GM21529 (cell line): ENCODE data around the gene RELN.

Source experiments
- ATAC-seq: cut with Tn5 transposase; IDR thresholded peaks from one replicate; pipeline ENCODE4 v1.9.1; 2021; ENCODE audit not compliant: unreplicated experiment

The RELN gene

DNA sequence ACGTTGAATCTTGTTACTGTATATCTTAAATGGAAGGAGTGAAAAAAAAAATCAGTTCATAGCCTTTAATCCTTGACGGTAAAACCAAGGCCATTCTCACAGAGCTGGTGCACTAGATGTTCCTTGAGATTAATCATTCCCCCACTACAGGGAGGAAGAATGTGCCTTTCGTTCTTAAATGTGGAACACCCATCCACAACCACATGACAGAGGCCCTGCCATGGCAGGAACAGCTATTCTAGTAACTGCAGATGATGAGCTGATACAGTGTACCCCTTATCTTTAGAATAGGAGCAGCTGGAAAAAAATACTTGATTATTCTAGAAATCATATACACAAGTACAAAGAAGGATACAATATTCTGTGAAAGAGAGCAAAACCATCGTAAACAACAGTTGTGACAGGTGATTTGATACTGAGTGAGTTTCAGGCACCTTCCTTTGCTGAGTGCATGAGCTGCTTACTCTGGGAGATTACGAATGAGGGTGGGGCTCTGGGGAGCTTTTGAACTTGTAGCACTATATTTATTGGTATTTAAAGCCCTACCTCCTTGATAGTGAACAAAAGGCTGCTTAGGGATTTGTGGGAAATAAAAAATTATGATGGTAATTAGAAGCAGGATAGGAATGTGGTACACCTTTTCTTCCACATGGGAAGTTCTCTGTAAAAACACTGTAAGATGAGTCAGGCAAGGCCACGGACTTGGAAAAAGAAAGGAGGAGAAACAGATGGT lies 299.1 kb downstream of the RELN start:
- ATAC-seq, result no peak

DNA sequence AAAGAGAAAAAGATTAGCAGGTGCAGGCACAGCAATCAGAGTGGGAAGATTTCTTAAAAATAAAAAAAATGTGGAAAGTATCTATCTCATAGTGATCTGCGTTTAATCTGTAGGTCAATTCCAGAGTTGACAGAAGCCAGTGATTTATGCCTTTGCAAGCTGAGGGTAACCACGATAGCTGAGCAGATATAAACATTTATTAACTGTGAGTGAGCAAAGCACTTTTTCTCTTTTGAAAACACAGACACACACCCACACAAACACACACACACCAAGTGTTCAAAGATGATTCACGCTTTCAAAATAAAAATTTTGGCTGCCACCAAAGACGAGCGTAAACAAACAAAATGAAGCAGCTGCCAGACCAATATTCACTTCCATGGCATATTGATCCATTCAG lies 300.2 kb downstream of the RELN start:
- ATAC-seq, result no peak

- ATAC-seq, result no peak
Measured at GRCh38 chr7:103687951-103688350, 301.5 kb downstream of the RELN start.

- no peak for ATAC-seq
Measured at GRCh38 chr7:103687272-103687671, 302.2 kb downstream of the RELN start.

- no peak for ATAC-seq
Measured at GRCh38 chr7:103686763-103687162, 302.7 kb downstream of the RELN start.

GRCh38 chr7:103686064-103686463 lies 303.4 kb downstream of the RELN start:
- ATAC-seq, result no peak

- no peak for ATAC-seq
Measured at GRCh38 chr7:103685646-103686045, 303.8 kb downstream of the RELN start.

DNA sequence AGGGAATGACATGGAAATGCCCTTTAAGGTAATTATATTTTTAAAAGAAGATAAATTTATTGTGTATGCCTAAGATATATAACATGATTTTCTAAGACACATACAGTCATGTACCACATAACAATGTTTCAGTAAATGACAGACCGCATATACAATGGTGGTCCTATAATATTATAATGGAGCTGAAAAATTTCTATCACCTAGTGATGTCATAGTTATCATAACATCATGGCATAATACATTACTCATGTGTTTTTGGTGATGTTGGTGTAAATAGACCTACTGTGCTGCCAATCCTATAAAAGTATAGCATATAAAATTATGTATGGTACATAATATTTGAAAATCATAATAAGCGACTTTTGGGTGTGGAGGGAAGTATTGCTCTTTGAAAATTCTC lies 306.1 kb downstream of the RELN start:
- no peak for ATAC-seq

- no peak for ATAC-seq
Measured at GRCh38 chr7:103680161-103681144, 309.0 kb downstream of the RELN start.

- ATAC-seq, result no peak
Measured at GRCh38 chr7:103679151-103680132, 310.0 kb downstream of the RELN start.

- no peak for ATAC-seq
Measured at GRCh38 chr7:103668279-103668941, 321.0 kb downstream of the RELN start.

DNA sequence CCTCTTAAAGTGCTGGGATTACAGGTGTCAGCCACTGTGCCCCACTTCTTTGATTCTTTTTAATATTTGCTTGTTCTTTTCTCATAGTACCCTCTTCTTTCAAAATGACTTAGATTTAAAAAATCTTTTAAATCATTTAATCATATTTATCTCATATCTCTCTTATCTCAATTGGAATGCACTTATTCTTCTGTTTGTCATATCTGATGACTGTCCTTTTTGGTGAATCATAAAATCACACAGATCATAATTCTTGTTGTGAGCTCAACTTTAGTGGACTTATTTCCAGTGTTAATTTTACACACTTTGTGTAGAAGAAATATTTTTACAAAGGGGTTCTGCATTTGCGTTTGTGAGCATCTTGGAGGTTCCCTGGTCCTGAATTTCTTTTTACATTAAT lies 323.1 kb downstream of the RELN start:
- no peak for ATAC-seq

DNA sequence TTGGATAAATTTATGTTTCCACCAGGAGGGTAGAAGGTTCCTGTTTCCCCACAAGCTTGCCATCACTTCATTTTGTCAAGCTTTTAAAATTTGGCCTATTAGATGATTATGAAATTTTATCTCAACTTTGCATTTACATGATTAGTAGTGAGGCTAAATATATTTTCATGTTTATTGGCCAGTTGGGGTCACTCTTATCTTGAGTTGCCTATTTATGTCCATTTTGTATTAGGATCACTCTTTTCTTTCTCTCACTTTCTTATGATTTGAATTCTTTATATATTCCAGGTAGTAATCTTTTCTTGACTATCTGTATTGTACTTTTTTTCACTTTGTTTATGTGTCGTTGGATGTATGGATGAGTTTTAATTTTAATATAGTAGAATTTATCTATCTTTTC lies 324.9 kb downstream of the RELN start:
- no peak for ATAC-seq

DNA sequence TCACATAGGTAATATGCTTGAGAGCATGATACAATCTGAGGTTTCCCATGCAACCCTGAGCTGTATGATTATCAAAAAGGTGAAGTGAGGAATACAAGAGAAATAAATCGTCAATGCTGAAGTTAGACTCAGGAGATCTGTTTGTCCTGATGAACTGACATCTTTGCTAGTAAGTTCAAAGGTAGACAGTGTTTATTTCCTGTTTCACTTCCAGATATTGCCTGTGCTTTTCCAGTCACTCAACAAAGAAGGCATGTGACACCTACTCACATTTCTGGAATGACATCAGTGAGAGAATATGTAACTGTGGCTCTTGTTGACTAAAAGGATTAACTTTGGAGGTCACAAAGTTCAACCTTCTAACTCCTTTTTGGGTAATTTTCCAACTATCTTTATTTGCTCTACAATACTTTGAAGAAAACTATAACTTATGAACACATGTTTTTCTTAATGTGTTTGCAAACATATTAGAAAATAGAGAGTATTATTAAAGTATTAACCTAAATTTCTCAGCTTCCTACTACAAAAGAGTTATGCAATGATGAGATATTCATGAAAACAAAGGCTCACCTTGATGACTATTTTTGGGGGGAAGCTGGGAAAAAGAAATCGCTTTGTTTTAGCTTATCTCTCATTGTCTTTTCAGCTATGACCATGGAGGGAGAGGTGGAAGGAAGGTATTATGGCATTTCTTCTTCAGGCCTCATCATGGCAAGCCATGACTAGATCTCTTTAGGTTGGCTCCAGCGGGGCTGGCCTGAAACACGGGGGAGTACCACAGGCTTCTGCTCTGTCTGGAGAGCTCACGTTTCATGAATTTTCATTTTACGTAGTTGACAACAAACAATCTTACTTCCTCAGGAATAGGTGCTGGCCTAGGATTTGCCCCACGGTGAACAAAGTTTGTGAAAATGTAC lies 328.7 kb downstream of the RELN start:
- ATAC-seq, result no peak

GRCh38 chr7:103658055-103659005 lies 331.1 kb downstream of the RELN start:
- ATAC-seq, result no peak

DNA sequence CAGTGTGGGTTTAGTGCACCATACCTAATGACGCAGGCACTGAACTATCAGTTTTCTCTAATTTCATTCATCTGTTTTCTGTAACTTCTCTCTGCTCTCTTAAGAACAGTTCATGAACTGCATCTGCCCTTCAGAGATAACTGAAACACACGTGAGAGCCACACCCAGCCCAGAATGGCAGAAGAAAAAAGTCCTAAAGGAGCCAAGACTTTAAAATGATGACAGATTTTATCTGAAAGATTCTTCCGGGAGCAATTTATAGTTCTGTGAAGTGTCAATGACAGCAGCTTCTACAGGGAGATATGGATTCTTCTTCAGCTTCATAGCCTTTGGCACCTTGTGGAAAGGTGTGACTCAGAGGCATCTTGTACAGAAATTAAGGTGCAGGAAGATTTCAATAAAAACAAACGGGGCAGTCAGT lies 332.0 kb downstream of the RELN start:
- no peak for ATAC-seq

GRCh38 chr7:103656221-103656620 lies 333.2 kb downstream of the RELN start:
- ATAC-seq, result no peak
